HFFc6 (cell line): ENCODE measurements around the gene PHACTR1. TPM values are rescaled to one million over a fixed set of nuclear protein-coding genes. Genes with fewer than 3 reads are reported as not detected.

Source experiments
- DNase-seq: peaks from one replicate; pipeline ENCODE4 v3.0.0-alpha.2; 2018
- H3K27ac Mint-ChIP-seq: 2 replicates; pipeline ENCODE4 v1.8.0; 2020; ENCODE audit warnings: mild to moderate bottlenecking, mixed read lengths
- H3K27me3 Mint-ChIP-seq: 2 replicates; pipeline ENCODE4 v1.8.0; 2021; ENCODE audit warnings: mild to moderate bottlenecking, moderate library complexity, mixed read lengths; ENCODE audit not compliant: insufficient read depth
- H3K36me3 Mint-ChIP-seq: 2 replicates; pipeline ENCODE4 v1.8.0; 2021; ENCODE audit warnings: low read depth, mixed read lengths
- H3K4me1 Mint-ChIP-seq: 2 replicates; pipeline ENCODE4 v1.8.0; 2020; ENCODE audit warnings: low read depth, mixed read lengths
- H3K4me3 Mint-ChIP-seq: 2 replicates; pipeline ENCODE4 v1.8.0; 2020; ENCODE audit warnings: mild to moderate bottlenecking, moderate library complexity, mixed read lengths
- H3K9me3 Mint-ChIP-seq: 2 replicates; pipeline ENCODE4 v1.8.0; 2020; ENCODE audit warnings: mild to moderate bottlenecking, mixed read lengths
- total RNA-seq, 6 experiments: library from RNA; stranded (reverse); fragmentation: NEBNext Ultra II Directional; extraction: Animal tissue kit (Norgen Biotek cat#: 25700); gene quantifications; 2 replicates in 1 of 6; 3 replicates in 5 of 6; pipeline ENCODE4 v1.2.3, GENCODE V29; 2021
- TF ChIP-seq, protein P1 (sequence below): fragments of 200-600 bp; sonication (generic); IDR thresholded peaks from 2 replicates; pipeline ENCODE4 v1.5.0; 2021; ENCODE audit warnings: antibody characterized with exemption, mild to moderate bottlenecking

PHACTR1 gene
- total RNA-seq, 6 experiments from 2014 or later, result 2.5 to 4.7 (median 3.9) TPM

DNA sequence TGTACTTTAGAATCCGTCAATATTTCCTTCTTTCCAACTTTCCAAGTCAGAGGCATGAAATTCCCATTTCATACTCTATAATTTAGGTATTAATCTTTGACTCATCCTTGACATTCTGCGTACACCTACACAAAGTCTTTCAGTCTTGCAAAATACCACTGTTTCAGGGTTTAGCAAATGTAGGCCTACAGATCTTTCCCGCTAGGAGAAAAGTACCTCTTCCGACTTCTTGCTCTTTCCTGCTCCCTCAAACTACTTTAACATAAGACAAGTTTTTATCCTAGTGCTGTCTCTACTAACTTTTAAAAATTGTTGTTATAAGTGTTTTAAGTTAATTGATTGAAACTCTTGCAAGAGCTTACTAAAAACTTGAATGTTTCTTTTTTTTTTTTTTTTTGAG lies 18.3 kb upstream of the PHACTR1 start:
- Mint-ChIP-seq H3K27me3 (peaks cover 2% of the 10 kb centered on the region), H3K27ac (no peak overlapping the region)

DNA sequence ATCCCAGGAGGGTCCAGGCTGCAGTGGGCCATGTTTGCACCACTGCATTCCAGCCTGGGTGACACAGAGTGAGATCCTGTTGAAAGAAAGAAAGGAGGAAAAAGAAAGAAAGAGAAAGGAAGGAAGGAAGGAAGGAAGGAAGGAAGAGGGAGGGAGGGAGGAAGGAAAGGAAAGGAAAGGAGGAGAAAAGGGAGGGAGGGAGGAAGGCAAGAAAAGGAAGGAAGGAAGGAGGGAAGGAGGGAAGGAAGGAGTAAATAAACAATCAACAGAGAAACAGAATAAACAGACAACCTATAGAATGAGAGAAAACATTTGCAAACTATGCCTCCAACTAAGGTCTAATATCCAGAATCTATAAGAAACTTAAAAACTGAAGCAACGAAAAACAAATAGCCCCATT lies 11.6 kb upstream of the PHACTR1 start:
- TF ChIP-seq, protein P1, sequence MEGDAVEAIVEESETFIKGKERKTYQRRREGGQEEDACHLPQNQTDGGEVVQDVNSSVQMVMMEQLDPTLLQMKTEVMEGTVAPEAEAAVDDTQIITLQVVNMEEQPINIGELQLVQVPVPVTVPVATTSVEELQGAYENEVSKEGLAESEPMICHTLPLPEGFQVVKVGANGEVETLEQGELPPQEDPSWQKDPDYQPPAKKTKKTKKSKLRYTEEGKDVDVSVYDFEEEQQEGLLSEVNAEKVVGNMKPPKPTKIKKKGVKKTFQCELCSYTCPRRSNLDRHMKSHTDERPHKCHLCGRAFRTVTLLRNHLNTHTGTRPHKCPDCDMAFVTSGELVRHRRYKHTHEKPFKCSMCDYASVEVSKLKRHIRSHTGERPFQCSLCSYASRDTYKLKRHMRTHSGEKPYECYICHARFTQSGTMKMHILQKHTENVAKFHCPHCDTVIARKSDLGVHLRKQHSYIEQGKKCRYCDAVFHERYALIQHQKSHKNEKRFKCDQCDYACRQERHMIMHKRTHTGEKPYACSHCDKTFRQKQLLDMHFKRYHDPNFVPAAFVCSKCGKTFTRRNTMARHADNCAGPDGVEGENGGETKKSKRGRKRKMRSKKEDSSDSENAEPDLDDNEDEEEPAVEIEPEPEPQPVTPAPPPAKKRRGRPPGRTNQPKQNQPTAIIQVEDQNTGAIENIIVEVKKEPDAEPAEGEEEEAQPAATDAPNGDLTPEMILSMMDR, result no peak
- no peak for DNase-seq
- H3K4me3 Mint-ChIP-seq, result no peak overlapping the region
- no peaks in the 10 kb centered on the region for H3K36me3 Mint-ChIP-seq
- no peaks in the 10 kb centered on the region for H3K9me3 Mint-ChIP-seq
- peaks cover 10% of the 10 kb centered on the region for H3K4me1 Mint-ChIP-seq
- no peak overlapping the region for H3K27ac Mint-ChIP-seq
- H3K27me3 Mint-ChIP-seq, result no peaks in the 10 kb centered on the region; the same call in none of the 2 replicates

More for the DNA sequence above, 18.3 kb upstream of the PHACTR1 start:
- no peak for DNase-seq
- no peaks in the 10 kb centered on the region for H3K4me1 Mint-ChIP-seq
- no peak overlapping the region for H3K4me3 Mint-ChIP-seq
- TF ChIP-seq, protein P1, result no peak
- no peaks in the 10 kb centered on the region for H3K9me3 Mint-ChIP-seq
- H3K36me3 Mint-ChIP-seq, result no peaks in the 10 kb centered on the region

DNA sequence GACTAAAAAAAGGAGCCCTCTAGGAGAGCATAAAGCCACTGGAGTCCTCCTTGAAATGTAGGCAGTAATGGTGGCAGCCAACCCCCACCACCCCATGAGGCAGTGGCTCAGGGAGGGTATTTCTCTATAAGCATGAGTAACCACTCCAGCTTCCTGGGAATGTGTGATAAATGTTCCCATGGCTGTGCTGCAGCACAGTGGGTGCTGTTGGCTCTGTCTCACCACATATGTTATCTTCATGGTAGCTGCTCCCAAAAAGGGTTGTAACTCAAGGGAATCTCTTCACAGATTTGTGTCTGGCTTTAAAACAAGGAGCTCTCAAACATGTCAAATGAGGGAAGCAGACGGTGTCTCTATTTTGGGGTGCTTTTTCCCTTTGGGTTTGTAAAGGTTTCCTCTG lies 7.5 kb upstream of the PHACTR1 start:
- H3K4me3 Mint-ChIP-seq, result peak overlapping the region; percentile 9; the same call in 1 of the 2 replicates
- peak overlapping the region; percentile 44; the same call in 1 of the 2 replicates for H3K27ac Mint-ChIP-seq
- H3K27me3 Mint-ChIP-seq, result no peaks in the 10 kb centered on the region; the same call in none of the 2 replicates
- no peaks in the 10 kb centered on the region for H3K36me3 Mint-ChIP-seq
- peak; percentile 32 for DNase-seq
- H3K9me3 Mint-ChIP-seq, result no peaks in the 10 kb centered on the region
- peaks cover 10% of the 10 kb centered on the region for H3K4me1 Mint-ChIP-seq
- TF ChIP-seq, protein P1, result no peak

DNA sequence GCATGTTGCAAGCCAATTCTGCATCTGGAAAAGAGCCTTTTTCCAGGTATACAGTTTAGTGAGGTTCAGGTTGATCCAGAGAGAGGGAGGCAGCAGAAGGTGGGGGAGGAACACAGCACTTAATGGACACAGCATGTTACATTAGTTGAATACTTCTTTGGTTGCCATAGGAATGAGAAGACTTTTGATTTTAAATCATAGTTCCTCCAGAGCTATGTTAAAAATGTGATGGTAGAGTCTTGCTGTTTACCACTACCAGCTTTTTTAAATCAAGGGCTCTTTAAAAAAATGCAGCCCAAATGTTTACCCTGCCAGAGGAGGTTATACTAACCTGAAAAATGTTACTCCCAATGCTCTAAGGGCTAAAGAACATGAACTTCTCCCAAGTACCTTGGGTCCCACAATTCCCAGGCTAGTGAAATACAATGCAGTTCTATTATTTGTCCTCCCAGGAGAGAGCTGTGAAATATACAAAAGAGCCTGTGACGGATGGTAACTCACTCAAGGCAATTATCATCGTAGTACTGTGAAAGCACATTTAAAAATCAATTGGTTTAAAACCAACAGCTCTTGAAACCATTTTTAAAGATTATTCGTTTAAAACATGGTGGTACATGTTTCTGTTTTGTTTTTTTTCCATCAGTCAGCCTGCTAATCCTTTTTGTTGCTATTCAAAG lies 6.9 kb upstream of the PHACTR1 start:
- Mint-ChIP-seq H3K4me3 (peak overlapping the region; percentile 9; the same call in 1 of the 2 replicates), H3K27ac (peak overlapping the region; percentile 44; the same call in 1 of the 2 replicates), H3K27me3 (no peaks in the 10 kb centered on the region; the same call in none of the 2 replicates), H3K9me3 (no peaks in the 10 kb centered on the region), H3K36me3 (no peaks in the 10 kb centered on the region), H3K4me1 (peaks cover 10% of the 10 kb centered on the region)
- DNase-seq, result no peak
- TF ChIP-seq, protein P1, result no peak

DNA sequence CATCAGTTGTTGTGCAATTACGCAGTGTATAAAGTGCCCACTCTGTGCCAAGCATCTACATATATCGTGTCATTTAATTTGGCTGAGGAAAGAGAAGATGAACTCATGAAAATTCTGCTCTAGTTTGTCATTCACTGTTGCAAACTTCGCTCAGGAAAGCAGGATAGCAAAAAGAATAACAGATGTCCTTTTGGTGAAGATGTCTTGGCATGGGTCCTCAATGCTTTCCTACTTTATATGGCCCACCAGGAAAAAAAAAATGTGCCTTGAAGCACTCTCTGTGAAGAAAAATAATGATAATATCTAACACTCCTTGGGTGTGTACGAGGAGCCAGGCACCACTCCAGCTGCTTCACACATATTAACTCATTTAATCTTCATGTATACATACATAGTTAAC lies 5.6 kb upstream of the PHACTR1 start:
- TF ChIP-seq, protein P1, result no peak
- H3K27me3 Mint-ChIP-seq, result peaks cover 3% of the 10 kb centered on the region
- DNase-seq, result no peak
- no peaks in the 10 kb centered on the region for H3K36me3 Mint-ChIP-seq
- no peaks in the 10 kb centered on the region for H3K9me3 Mint-ChIP-seq
- H3K27ac Mint-ChIP-seq, result no peak overlapping the region
- H3K4me1 Mint-ChIP-seq, result peaks cover 10% of the 10 kb centered on the region
- no peak overlapping the region for H3K4me3 Mint-ChIP-seq
